Erythroblast (primary cell): ENCODE results near the gene OSBPL3.

Experiments used
- DNase-seq, 2 experiments: peaks; one replicate each; lab custom pipeline; 2025; lab: John Stamatoyannopoulos, UW
- GATA1 ChIP-seq: IDR thresholded peaks from 2 replicates; pipeline ENCODE4 v1.6.1; 2011; ENCODE audit warnings: low read depth, mild to moderate bottlenecking, control low read depth, low read length, moderate library complexity
- POLR2A ChIP-seq: IDR thresholded peaks from 2 replicates; pipeline ENCODE4 v1.6.1; 2011; ENCODE audit warnings: mild to moderate bottlenecking, low read length

Gene OSBPL3

GRCh38 chr7:24751484-24751883, 228.5 kb downstream of the OSBPL3 start:
- no peak for DNase-seq
- no peak for TF ChIP-seq POLR2A
- TF ChIP-seq GATA1, result no peak

GRCh38 chr7:24750441-24751055, 229.4 kb downstream of the OSBPL3 start:
- no peak for DNase-seq
- TF ChIP-seq GATA1 (no peak), POLR2A (no peak)

DNA sequence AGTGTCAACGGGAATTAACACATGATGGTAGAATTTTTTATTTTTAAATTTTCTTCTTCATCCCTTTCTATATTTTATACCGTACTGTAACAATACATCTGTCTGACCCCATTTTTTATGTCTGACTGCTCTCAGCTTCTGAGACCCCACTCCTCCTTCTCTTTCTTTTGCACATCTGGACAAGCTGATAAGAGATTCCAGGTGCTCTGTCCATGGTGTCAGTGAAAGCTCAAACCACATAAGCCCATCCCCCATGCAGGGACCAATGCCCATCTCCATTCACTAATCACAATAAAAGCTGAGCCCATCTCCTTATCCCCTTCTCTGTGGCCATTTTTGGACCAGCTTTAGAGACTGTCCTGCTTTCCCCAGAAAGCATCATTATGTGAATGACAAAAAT, 231.5 kb downstream of the OSBPL3 start:
- TF ChIP-seq POLR2A (no peak), GATA1 (no peak)
- no peak for DNase-seq
